HG02588 (cell line): Measurements from ENCODE around the gene NEURL4.
A peak's percentile ranks its signal among the peaks of the same experiment; 100 is the strongest.

Source experiments
- ATAC-seq: cut with Tn5 transposase; IDR thresholded peaks from one replicate; pipeline ENCODE4 v1.9.1; 2021; ENCODE audit warnings: mild to moderate bottlenecking, moderate library complexity; ENCODE audit not compliant: unreplicated experiment

Gene NEURL4

GRCh38 chr17:7281074-7281952, 47.8 kb downstream of the NEURL4 start, which contains the start of gene SLC2A4:
Gene SLC2A4, plus strand, starts transcription at chr17:7281718. Its CDS starts 217 bp downstream, at chr17:7281935.
- peak; percentile 60 for ATAC-seq

DNA sequence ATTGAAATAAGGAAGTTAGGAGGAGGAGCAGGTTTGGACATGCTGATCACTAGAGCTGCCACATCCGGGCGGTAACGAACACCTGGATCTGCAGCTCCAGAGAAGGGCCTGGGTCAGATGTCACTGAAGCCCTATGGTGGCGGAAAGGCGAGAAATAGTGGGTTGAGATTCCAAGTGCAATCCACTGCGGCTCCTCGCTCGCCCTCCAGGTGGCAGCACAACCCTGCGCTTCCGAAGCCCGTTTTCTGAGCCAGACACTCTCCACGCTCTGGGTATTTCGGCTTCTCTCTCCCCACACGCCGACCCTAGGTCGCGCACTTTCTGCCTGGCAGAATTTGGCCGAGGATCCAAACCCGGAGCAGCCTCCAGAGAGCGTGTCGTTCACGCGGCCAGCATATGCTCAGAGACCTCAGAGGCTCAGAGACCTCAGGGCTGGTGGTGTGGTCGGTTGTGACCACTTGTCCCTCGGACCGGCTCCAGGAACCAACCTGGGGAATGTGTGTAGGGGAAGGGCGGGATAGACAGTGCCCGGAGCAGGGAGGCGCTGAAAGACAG, 48.5 kb downstream of the NEURL4 start:
- peak; percentile 49 for ATAC-seq

DNA sequence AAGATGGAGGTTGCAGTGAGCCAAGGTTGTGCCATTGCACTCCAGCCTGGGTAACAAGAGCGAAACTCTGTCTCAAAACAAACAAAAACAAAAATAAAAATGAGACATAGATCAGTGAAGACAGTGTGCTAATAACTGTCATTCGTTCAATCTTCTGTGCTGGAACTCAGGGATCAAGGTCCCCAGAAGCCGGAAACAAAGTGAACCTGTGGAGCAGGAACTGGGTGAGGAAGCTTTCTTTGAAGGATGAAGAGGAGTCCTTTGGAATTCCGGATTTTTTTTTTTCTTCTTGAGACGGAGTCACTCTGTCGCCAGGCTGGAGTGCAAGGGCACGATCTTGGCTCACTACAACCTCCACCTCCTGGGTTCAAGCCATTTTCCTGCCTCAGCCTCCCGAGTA, 49.7 kb downstream of the NEURL4 start:
- ATAC-seq = no peak

DNA sequence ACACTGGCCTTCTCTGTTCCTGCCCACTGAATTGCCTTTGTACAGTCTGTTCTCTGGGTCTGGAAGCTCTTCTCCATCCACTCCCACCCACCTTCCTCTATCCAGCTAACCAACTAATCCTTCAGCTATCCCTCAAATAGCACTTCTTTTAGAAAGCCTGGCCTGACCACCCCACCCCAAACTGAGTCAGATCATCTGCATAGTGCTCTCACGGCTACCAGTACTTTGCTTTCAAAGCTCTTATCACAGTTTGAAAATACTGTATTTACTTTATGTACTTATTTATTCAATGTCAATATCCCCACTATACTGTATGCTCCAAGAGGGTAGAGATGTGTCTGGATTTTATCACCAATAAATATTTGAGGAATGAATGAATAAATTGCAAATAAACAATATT, 62.4 kb downstream of the NEURL4 start:
- no peak for ATAC-seq
